GM12878 (cell line): Measurements from ENCODE around the gene SPRN. TPM values are rescaled to one million over a fixed set of nuclear protein-coding genes. Genes with fewer than 3 reads are reported as not detected.

Experiments used
- ATAC-seq: fragments of 200-7000 bp; cut with Tn5 transposase; 3 replicates; pipeline ENCODE4 v1.9.1; 2020; ENCODE audit warnings: mild to moderate bottlenecking, moderate library complexity
- BruUV-seq: library from RNA; stranded (reverse); fragments of 400-500 nt; replicated peaks from 2 replicates; lab custom pipeline; 2021; lab: Mats Ljungman, UMichigan
- CTCF ChIA-PET: fragments of 300-600 bp; sonication (Branson Sonifier 250); formaldehyde crosslinking; extraction: SDS; loops from one replicate; lab custom pipeline; 2021; ENCODE audit warnings: inconsistent platforms; lab: Yijun Ruan, JAX
- POLR2A ChIA-PET: fragments of 350-600 bp; formaldehyde crosslinking; extraction: SDS; loops from one replicate; lab custom pipeline; 2021; ENCODE audit warnings: inconsistent platforms; lab: Charles Lee
- RAD21 ChIA-PET: fragments of 300-600 bp; sonication (Branson Sonifier 250); formaldehyde crosslinking; loops from one replicate; lab custom pipeline; 2023; ENCODE audit warnings: antibody characterized with exemption; ENCODE audit not compliant: unreplicated experiment; lab: Charles Lee
- SMC1A ChIA-PET: fragments of 300-600 bp; sonication (Branson Sonifier 250); formaldehyde crosslinking; loops from one replicate; lab custom pipeline; 2023; ENCODE audit not compliant: unreplicated experiment, uncharacterized antibody; lab: Charles Lee
- DNase-seq: peaks from one replicate; pipeline ENCODE4 v3.0.0-alpha.2; 2011; ENCODE audit warnings: low read depth, low spot score
- FAIRE-seq: peaks from 3 replicates; lab custom pipeline; 2011; peaks lifted over from hg19 to GRCh38; lab: Jason Lieb, UNC
- H2AFZ ChIP-seq: 2 replicates; pipeline ENCODE4 v1.6.0; 2011; ENCODE audit warnings: low read depth, low read length, control low read depth; ENCODE audit not compliant: control insufficient read depth
- H3K27ac ChIP-seq: 2 replicates; pipeline ENCODE4 v1.5.1; 2011; ENCODE audit warnings: control low read depth; ENCODE audit not compliant: control insufficient read depth, insufficient read depth
- H3K27me3 ChIP-seq, 2 experiments: replicated peaks in 1 of 2; 2 replicates each; pipeline versions ENCODE4 v1.6.0 to v1.6.1; 2011; ENCODE audit warnings: low read length in 1 of 2; ENCODE audit not compliant: control insufficient read depth in 2 of 2, insufficient read depth in 2 of 2
- H3K36me3 ChIP-seq, 2 experiments: 2 replicates each; pipeline ENCODE4 v1.5.1; 2011; ENCODE audit warnings: low read length in 1 of 2; ENCODE audit not compliant: control insufficient read depth in 2 of 2, insufficient read depth in 2 of 2
- H3K4me1 ChIP-seq: 2 replicates; pipeline ENCODE4 v1.6.1; 2011; ENCODE audit warnings: mild to moderate bottlenecking, low read length, moderate library complexity, mixed read lengths; ENCODE audit not compliant: control insufficient read depth, insufficient read depth
- H3K4me2 ChIP-seq: 2 replicates; pipeline ENCODE4 v1.6.0; 2011; ENCODE audit warnings: control low read depth; ENCODE audit not compliant: control insufficient read depth, insufficient read depth
- H3K4me3 ChIP-seq: fragments of 200-600 bp; sonication (generic); 2 replicates; pipeline ENCODE4 v1.5.1; 2016
- H3K79me2 ChIP-seq: 2 replicates; pipeline ENCODE4 v1.6.0; 2011; ENCODE audit warnings: low read length; ENCODE audit not compliant: control insufficient read depth, insufficient read depth
- H3K9ac ChIP-seq: 2 replicates; pipeline ENCODE4 v1.8.0; 2011; ENCODE audit warnings: low read length, control low read depth, mixed read lengths; ENCODE audit not compliant: control insufficient read depth, insufficient read depth
- H3K9me3 ChIP-seq: replicated peaks from 3 replicates; pipeline ENCODE4 v1.5.1; 2011; ENCODE audit warnings: mild to moderate bottlenecking, low read length; ENCODE audit not compliant: control insufficient read depth, insufficient read depth
- H4K20me1 ChIP-seq: 2 replicates; pipeline ENCODE4 v1.6.0; 2011; ENCODE audit not compliant: control insufficient read depth, insufficient read depth
- BACH1 ChIP-seq: fragments of 450-650 bp; IDR thresholded peaks from 2 replicates; pipeline ENCODE4 v1.6.1; 2017; ENCODE audit warnings: mild to moderate bottlenecking, borderline replicate concordance
- BCL3 ChIP-seq: IDR thresholded peaks from 2 replicates; pipeline ENCODE4 v1.6.1; 2011; ENCODE audit warnings: borderline replicate concordance, low read depth, mild to moderate bottlenecking, moderate library complexity, low read length; ENCODE audit not compliant: insufficient read depth, poor library complexity, severe bottlenecking
- CREB1 ChIP-seq: IDR thresholded peaks from 2 replicates; pipeline ENCODE4 v1.6.1; 2012; ENCODE audit warnings: low read depth, mild to moderate bottlenecking, inconsistent platforms
- CREM ChIP-seq: IDR thresholded peaks from 2 replicates; pipeline ENCODE4 v1.6.1; 2014; ENCODE audit warnings: antibody characterized with exemption, low read depth
- IKZF1 ChIP-seq: fragments of 450-650 bp; conservative IDR thresholded peaks from 2 replicates; pipeline ENCODE4 v1.6.1; 2017; ENCODE audit warnings: antibody characterized with exemption, mild to moderate bottlenecking
- MTA3 ChIP-seq: IDR thresholded peaks from 2 replicates; pipeline ENCODE4 v1.6.1; 2012; ENCODE audit warnings: low read length, inconsistent platforms, borderline replicate concordance
- NFIC ChIP-seq: IDR thresholded peaks from 2 replicates; pipeline ENCODE4 v1.6.1; 2012; ENCODE audit warnings: low read depth, mild to moderate bottlenecking, inconsistent platforms, low read length, moderate library complexity
- PAX5 ChIP-seq: IDR thresholded peaks from 2 replicates; pipeline ENCODE4 v1.6.1; 2011; ENCODE audit warnings: low read depth, low read length, borderline replicate concordance
- PBX3 ChIP-seq: IDR thresholded peaks from 2 replicates; pipeline ENCODE4 v1.6.1; 2011; ENCODE audit warnings: mild to moderate bottlenecking, low read depth, low read length, moderate library complexity; ENCODE audit not compliant: insufficient replicate concordance
- PKNOX1 ChIP-seq: fragments of 450-650 bp; IDR thresholded peaks from 2 replicates; pipeline ENCODE4 v1.6.1; 2016; ENCODE audit warnings: mild to moderate bottlenecking
- SIN3A ChIP-seq: IDR thresholded peaks from 2 replicates; pipeline ENCODE4 v1.6.1; 2012; ENCODE audit warnings: low read depth, low read length, improper control_type of control experiment
- SMAD1 ChIP-seq: fragments of 450-650 bp; IDR thresholded peaks from 2 replicates; pipeline ENCODE4 v1.6.1; 2018; ENCODE audit warnings: mild to moderate bottlenecking, low read depth; ENCODE audit not compliant: partially characterized antibody
- SREBF1 ChIP-seq: IDR thresholded peaks from 2 replicates; pipeline ENCODE4 v1.6.1; 2012; ENCODE audit warnings: mild to moderate bottlenecking, low read length
- YY1 ChIP-seq: IDR thresholded peaks from 2 replicates; pipeline ENCODE4 v1.6.1; 2011; ENCODE audit warnings: low read depth, mild to moderate bottlenecking, low read length
- ZNF207 ChIP-seq: fragments of 450-650 bp; IDR thresholded peaks from 2 replicates; pipeline ENCODE4 v1.6.1; 2014; ENCODE audit warnings: antibody characterized with exemption, mild to moderate bottlenecking, borderline replicate concordance
- ZNF217 ChIP-seq: fragments of 450-650 bp; IDR thresholded peaks from 2 replicates; pipeline ENCODE4 v1.6.1; 2017; ENCODE audit warnings: antibody characterized with exemption, mild to moderate bottlenecking
- ZNF384 ChIP-seq: IDR thresholded peaks from 2 replicates; pipeline ENCODE4 v1.6.1; 2012; ENCODE audit warnings: low read depth, mild to moderate bottlenecking, low read length, improper control_type of control experiment, borderline replicate concordance
- ZSCAN29 ChIP-seq: fragments of 450-650 bp; IDR thresholded peaks from 2 replicates; pipeline ENCODE4 v1.6.1; 2017; ENCODE audit warnings: mild to moderate bottlenecking, moderate library complexity
- WGBS: methylation state at CpG from one replicate; pipeline ENCODE4 v1.1.6; 2016; ENCODE audit warnings: low lambda C conversion rate; ENCODE audit not compliant: insufficient replicate concordance, insufficient coverage; ENCODE audit errors: missing lambda C conversion rate; 5-methylcytosine and 5-hydroxymethylcytosine counted together
- in situ Hi-C: fragments of 300-500 bp; cut with MboI; formaldehyde crosslinking; loops from 9 replicates; pipeline ENCODE4 v1.14.3; 2018; ENCODE audit warnings: mixed read lengths
- intact Hi-C: fragments of 100-400 bp; cut with micrococcal nuclease; formaldehyde crosslinking; loops from one replicate; pipeline ENCODE4 v1.14.2; 2022; ENCODE audit not compliant: unreplicated experiment
- polyA plus RNA-seq, 11 experiments: library from polyadenylated mRNA; depleted of rRNA in 4 of 11; unstranded in 6 of 11; stranded (reverse) in 5 of 11; fragments of >200 nt; fragmentation: Nextera tagmentation in 4 of 11; fragmentation: Illumina TruSeq in 1 of 11; extraction: Ambion mirVana in 4 of 11; extraction: Trizol in 1 of 11; gene quantifications; 1 replicate in 1 of 11; 2 replicates in 10 of 11; pipeline versions ENCODE4 v1.2.1 to v1.2.3, GENCODE V29; 2011 to 2016; ENCODE audit warnings: inconsistent platforms in 2 of 11, missing spikeins in 2 of 11, low read depth in 1 of 11
- total RNA-seq, 4 experiments: library from RNA; depleted of rRNA in 3 of 4; stranded (reverse); fragments of >200 nt in 3 of 4; fragmentation: Illumina TruSeq in 1 of 4; extraction: Trizol in 1 of 4; gene quantifications; 2 replicates each; pipeline versions ENCODE4 v1.2.1 to v1.2.3, GENCODE V29; 2013 to 2021

The SPRN gene
- total and polyA plus RNA-seq, 10 of the 15 experiments (the other 5 are each of a cell fraction or from before 2014, with no cell fraction given) = 0.03 to 0.96 (median 0.46) TPM; not detected in 6

DNA sequence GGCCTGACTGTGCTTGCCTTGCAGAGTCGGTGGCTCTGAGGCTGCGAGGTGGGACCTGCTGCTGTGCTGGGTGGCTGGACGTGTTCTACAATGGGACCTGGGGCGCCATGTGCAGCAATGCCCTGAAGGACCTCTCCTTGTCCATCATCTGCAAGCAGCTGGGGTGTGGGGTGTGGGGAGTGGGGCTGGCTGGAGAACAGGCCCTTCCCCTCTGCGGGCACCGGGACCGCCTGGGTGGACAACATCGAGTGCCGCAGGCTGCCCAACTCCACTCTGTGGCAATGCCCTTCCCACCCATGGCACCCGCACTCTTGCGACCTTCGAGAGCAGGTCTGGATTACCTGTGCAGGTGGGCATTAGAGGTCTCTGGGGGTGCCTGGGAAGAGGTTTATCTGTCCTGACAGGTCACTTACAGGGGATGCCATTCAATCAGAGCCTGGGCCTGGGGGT, 40.2 kb upstream of the SPRN start:
- no peak overlapping the region for H3K9ac ChIP-seq
- H3K4me3 ChIP-seq = no peak overlapping the region
- H3K36me3 ChIP-seq = no peaks in the 10 kb centered on the region
- no peak overlapping the region for H2AFZ ChIP-seq
- POLR2A ChIA-PET = no interaction called here
- H3K27me3 ChIP-seq = no peaks in the 10 kb centered on the region
- H4K20me1 ChIP-seq = no peaks in the 10 kb centered on the region
- SMC1A ChIA-PET = interaction anchor here (0.5 kb wide), 1 partner anchor 15 kb away, joined by 3 read pairs; no protein-coding TSS in a partner anchor
- whole genome bisulfite sequencing = 64% methylated on average over 11 of the region's 12 CpGs
- no peak overlapping the region for H3K27ac ChIP-seq
- TF ChIP-seq ZSCAN29 (no peak), SREBF1 (no peak), BCL3 (no peak), CREM (no peak), NFIC (no peak), PAX5 (no peak), SMAD1 (no peak), PBX3 (no peak), ZNF207 (no peak), YY1 (no peak), MTA3 (no peak), BACH1 (no peak), PKNOX1 (no peak), ZNF217 (no peak), SIN3A (no peak), ZNF384 (no peak), IKZF1 (no peak), CREB1 (no peak)
- H3K4me1 ChIP-seq = no peaks in the 10 kb centered on the region
- H3K9me3 ChIP-seq = no peaks in the 10 kb centered on the region; the same call in 2 of the 3 replicates
- FAIRE-seq (no peak), DNase-seq (no peak), ATAC-seq (no peak)
- CTCF ChIA-PET = interaction anchor here (1.3 kb wide), 1 partner anchor 26 kb away, joined by 6 read pairs; no protein-coding TSS in a partner anchor
- H3K79me2 ChIP-seq = no peaks in the 10 kb centered on the region
- no TSS peak for BruUV-seq
- RAD21 ChIA-PET = no interaction called here
- intact Hi-C loops = no loop called here
- H3K4me2 ChIP-seq = no peak overlapping the region
- in situ Hi-C loops = no loop called here
